ENCODE data around the gene CANX. TPM values are rescaled to one million over a fixed set of nuclear protein-coding genes. Genes with fewer than 3 reads are reported as not detected.

CANX gene
- total RNA-seq, 2 donors from 2014 or later: 446 to 550 TPM

- ATAC-seq (no peak), DNase-seq (peak; percentile 12)
- intact Hi-C loops (cut with DNase I): no loop called here
Measured at GRCh38 chr5:179768326-179769085, 69.7 kb downstream of the CANX start.

- intact Hi-C loops (cut with DNase I): no loop called here
- ATAC-seq (no peak), DNase-seq (peak; percentile 4)
Measured at GRCh38 chr5:179769271-179769670, 70.5 kb downstream of the CANX start.

GRCh38 chr5:179769796-179770195, 71.0 kb downstream of the CANX start:
- intact Hi-C loops (cut with DNase I): no loop called here
- no peak for ATAC-seq
- peak; percentile 3 for DNase-seq

- DNase-seq (peak; percentile 14), ATAC-seq (no peak)
- intact Hi-C loops (cut with DNase I): no loop called here
Measured at GRCh38 chr5:179771311-179771895, 72.6 kb downstream of the CANX start.

GRCh38 chr5:179772351-179772750, 73.6 kb downstream of the CANX start:
- DNase-seq (peak; percentile 6), ATAC-seq (no peak)
- intact Hi-C loops (cut with DNase I): no loop called here

- intact Hi-C loops (cut with DNase I): no loop called here
- DNase-seq: peak; percentile 9
- ATAC-seq: no peak
Measured at GRCh38 chr5:179773686-179774040, 74.9 kb downstream of the CANX start.

GRCh38 chr5:179774442-179774841, 75.7 kb downstream of the CANX start:
- peak; percentile 17 for DNase-seq
- intact Hi-C loops (cut with DNase I): no loop called here
- ATAC-seq: peak in 1 of 2 donors; percentile 8

GRCh38 chr5:179776411-179776938, 77.7 kb downstream of the CANX start:
- DNase-seq: peak; percentile 8

GRCh38 chr5:179777456-179777855, 78.7 kb downstream of the CANX start:
- no peak for DNase-seq
- ATAC-seq: no peak
- intact Hi-C loops (cut with DNase I): no loop called here

More at GRCh38 chr5:179776411-179776938, 77.7 kb downstream of the CANX start:
- intact Hi-C loops (cut with DNase I): no loop called here
- peak in 1 of 2 donors; percentile 33 for ATAC-seq

GRCh38 chr5:179777909-179778308, 79.1 kb downstream of the CANX start:
- peak; percentile 4 for DNase-seq
- ATAC-seq: peak in 1 of 2 donors; percentile 29
- intact Hi-C loops (cut with DNase I): no loop called here

GRCh38 chr5:179778591-179778990, 79.8 kb downstream of the CANX start:
- ATAC-seq (no peak), DNase-seq (no peak)
- intact Hi-C loops (cut with DNase I): no loop called here

GRCh38 chr5:179779826-179780225, 81.1 kb downstream of the CANX start:
- intact Hi-C loops (cut with DNase I): no loop called here
- ATAC-seq: no peak
- DNase-seq: no peak

- ATAC-seq: peak in 1 of 2 donors; percentile 39
- intact Hi-C loops (cut with DNase I): no loop called here
- DNase-seq: no peak
Measured at GRCh38 chr5:179780362-179780761, 81.6 kb downstream of the CANX start.

Other genes starting within 250 kb of the CANX start
- 10 to 100 TPM; 22.9 to 26.3 TPM for gene RUFY1, start 148.4 kb upstream of the CANX start, total RNA-seq
- gene HNRNPH1, start 75.3 kb upstream of the CANX start, total RNA-seq: 100 to 1,000 TPM; 235 to 273 TPM
- gene CBY3, start 17.9 kb upstream of the CANX start, total RNA-seq: not detected
- gene MAML1, start 33.9 kb downstream of the CANX start, total RNA-seq: 10 to 100 TPM; 11.9 to 15.3 TPM
- 10 to 100 TPM; 13.9 to 16.1 TPM for gene LTC4S, start 95.0 kb downstream of the CANX start, total RNA-seq
- gene MGAT4B, start 107.9 kb downstream of the CANX start, total RNA-seq: 10 to 100 TPM; 66.5 to 85.9 TPM
- gene SQSTM1, start 121.9 kb downstream of the CANX start, total RNA-seq: 100 to 1,000 TPM; 302 to 316 TPM
- gene MRNIP, start 159.8 kb downstream of the CANX start, total RNA-seq: 10 to 100 TPM; 11.1 to 12.7 TPM
- gene TBC1D9B, start 208.9 kb downstream of the CANX start, total RNA-seq: 10 to 100 TPM; 43.5 to 53.5 TPM